Kidney (tissue), 14 donors: ENCODE measurements around the gene HCN4. TPM values are rescaled to one million over a fixed set of nuclear protein-coding genes. Genes with fewer than 3 reads are reported as not detected.
A peak's percentile ranks its signal among the peaks of the same experiment; 100 is the strongest.

Experiments used
- DNase-seq, 5 donors: peaks; one replicate each; pipeline ENCODE4 v3.0.0-alpha.2; 2013 to 2020
- FAIRE-seq: peaks from 2 replicates; lab custom pipeline; 2012; peaks lifted over from hg19 to GRCh38; lab: Jason Lieb, UNC
- H3K27ac ChIP-seq, 2 donors: one replicate each; pipeline ENCODE4 v1.7.0; 2013; ENCODE audit warnings: low read depth in 2 of 2, low read length in 2 of 2, inconsistent platforms in 1 of 2
- H3K27me3 ChIP-seq: one replicate; pipeline ENCODE4 v1.7.1; 2013; ENCODE audit warnings: low read length, inconsistent platforms; ENCODE audit not compliant: control insufficient read depth, insufficient read depth
- H3K36me3 ChIP-seq, 3 donors: one replicate each; pipeline versions ENCODE4 v1.7.0 to v1.7.1; 2013; ENCODE audit warnings: low read length in 3 of 3, control low read depth in 1 of 3, inconsistent platforms in 1 of 3; ENCODE audit not compliant: insufficient read depth in 3 of 3, control insufficient read depth in 2 of 3
- H3K4me1 ChIP-seq, 3 donors: one replicate each; pipeline versions ENCODE4 v1.7.0 to v1.7.1; 2013; ENCODE audit warnings: low read length in 3 of 3, inconsistent platforms in 1 of 3, low read depth in 1 of 3; ENCODE audit not compliant: control insufficient read depth in 2 of 3, insufficient read depth in 2 of 3
- H3K4me3 ChIP-seq, 3 donors: one replicate each; pipeline versions ENCODE4 v1.7.0 to v1.8.1; 2013; ENCODE audit warnings: low read length in 3 of 3, control low read depth in 1 of 3, inconsistent platforms in 1 of 3
- H3K9ac ChIP-seq, 3 donors: one replicate each; pipeline versions ENCODE4 v1.7.0 to v1.7.1; 2013; ENCODE audit warnings: low read length in 3 of 3, control low read depth in 1 of 3, inconsistent platforms in 1 of 3
- H3K9me3 ChIP-seq, 3 donors: one replicate each; pipeline versions ENCODE4 v1.7.0 to v1.7.1; 2013; ENCODE audit warnings: low read length in 3 of 3, control low read depth in 1 of 3, inconsistent platforms in 1 of 3; ENCODE audit not compliant: control insufficient read depth in 2 of 3, insufficient read depth in 1 of 3
- CTCF ChIP-seq: IDR thresholded peaks from 3 replicates; pipeline ENCODE4 v1.5.1; 2012; ENCODE audit warnings: mild to moderate bottlenecking, moderate library complexity, borderline replicate concordance; ENCODE audit not compliant: insufficient read depth; ENCODE audit errors: extremely low read depth
- intact Hi-C: fragments of 100-400 bp; cut with DNase I; formaldehyde crosslinking; loops from one replicate; pipeline ENCODE4 v1.11.1; 2022
- polyA plus RNA-seq: library from polyadenylated mRNA; stranded (reverse); fragments of 350-450 nt; fragmentation: Illumina TruSeq; extraction: RNeasy Lipid Tissue Mini Kit (QIAGEN cat#74804); gene quantifications from one replicate; pipeline ENCODE4 v1.2.3, GENCODE V29; 2014; ENCODE audit warnings: low read depth, low replicate concordance; ENCODE audit not compliant: insufficient read depth
- total RNA-seq: library from RNA; stranded (reverse); fragmentation: NEBNext Ultra II Directional; extraction: Animal tissue kit (Norgen Biotek cat#: 25700); gene quantifications from one replicate; pipeline ENCODE4 v1.2.1, GENCODE V29; 2021
- donor health status: control.
- donor health status: control.
- donor health status: control.
- donor health status: control.
- donor health status: control.
- donor health status: DM: yes; HTN: yes; CAD: no.
- donor health status: Normal renal cell carcinoma (clear cell type).

The HCN4 gene
- total and polyA plus RNA-seq, 2 donors from 2014 or later: 0.15 to 0.50 TPM

DNA sequence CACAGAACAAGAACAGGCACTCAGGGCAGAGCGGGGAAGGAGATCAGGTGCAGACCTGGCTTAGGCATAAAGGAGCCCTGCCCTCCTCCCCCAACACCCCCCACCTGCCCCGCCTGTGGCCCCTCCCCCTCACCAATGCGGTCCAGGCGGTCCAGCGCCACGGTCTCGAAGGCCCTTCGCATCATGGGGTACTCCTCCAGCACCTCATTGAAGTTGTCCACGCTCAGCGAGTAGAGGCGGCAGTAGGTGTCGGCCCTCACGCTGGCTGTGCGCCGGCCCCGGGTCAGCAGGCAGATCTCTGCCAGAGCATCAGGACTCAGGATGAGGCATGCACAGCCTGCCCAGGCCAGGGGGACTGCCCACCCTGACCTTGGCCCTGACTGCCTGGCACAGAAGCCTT, 44.8 kb downstream of the HCN4 start:
- Histone ChIP-seq H3K27ac (no peak overlapping the region), H3K4me3 (no peak overlapping the region), H3K4me1 (no peaks in the 10 kb centered on the region), H3K36me3 (no peaks in the 10 kb centered on the region), H3K9me3 (no peaks in the 10 kb centered on the region), H3K9ac (no peak overlapping the region), H3K27me3 (no peaks in the 10 kb centered on the region)
- FAIRE-seq (no peak), DNase-seq (peak in 1 of 5 donors; percentile 30)
- no peak for TF ChIP-seq CTCF
- intact Hi-C loops: no loop called here

DNA sequence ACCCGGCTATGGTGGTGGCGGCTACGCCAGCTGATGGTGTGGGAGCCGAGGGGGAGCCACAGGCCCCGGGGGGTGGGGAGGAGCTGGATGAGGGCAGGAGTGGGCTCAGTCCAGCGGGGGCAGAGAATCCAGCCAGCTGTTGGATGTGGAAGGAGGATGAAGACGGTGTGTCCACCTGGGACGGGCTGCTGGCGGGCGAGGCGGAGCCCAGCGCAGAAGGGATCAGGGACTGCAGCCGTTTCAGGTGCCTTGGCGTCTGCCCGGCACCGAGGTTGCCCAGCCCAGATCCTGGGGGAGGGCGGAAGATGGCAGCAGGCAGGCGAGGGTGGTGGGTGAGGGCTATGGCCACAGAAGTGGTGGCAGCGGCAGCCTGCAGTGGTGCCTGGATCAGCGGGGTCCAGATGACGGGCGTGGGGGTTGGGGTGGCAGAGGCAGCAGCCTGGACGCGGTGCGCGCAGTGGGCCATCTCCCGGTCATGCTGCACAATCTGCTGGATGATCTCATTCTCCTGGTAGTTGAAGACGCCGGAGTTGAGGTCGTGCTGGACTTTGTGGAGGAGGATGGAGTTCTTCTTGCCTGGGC, 45.3 kb downstream of the HCN4 start:
- FAIRE-seq (no peak), DNase-seq (peak in 1 of 5 donors; percentile 37)
- Histone ChIP-seq H3K4me1 (no peaks in the 10 kb centered on the region), H3K9me3 (no peaks in the 10 kb centered on the region), H3K4me3 (no peak overlapping the region), H3K27me3 (no peaks in the 10 kb centered on the region), H3K9ac (no peak overlapping the region), H3K27ac (no peak overlapping the region), H3K36me3 (no peaks in the 10 kb centered on the region)
- intact Hi-C loops: no loop called here
- no peak for TF ChIP-seq CTCF

GRCh38 chr15:73322665-73323373, 45.9 kb downstream of the HCN4 start:
- Histone ChIP-seq H3K4me1 (no peaks in the 10 kb centered on the region), H3K27ac (no peak overlapping the region), H3K9ac (no peak overlapping the region), H3K4me3 (no peak overlapping the region), H3K27me3 (no peaks in the 10 kb centered on the region), H3K36me3 (no peaks in the 10 kb centered on the region), H3K9me3 (no peaks in the 10 kb centered on the region)
- intact Hi-C loops: no loop called here
- peak in 2 of 5 donors; percentile 27 to 75 for DNase-seq
- FAIRE-seq: no peak
- no peak for TF ChIP-seq CTCF
